NT2/D1 (cell line): Measurements from ENCODE around the gene C4orf54.

Experiments
- SUZ12 ChIP-seq: IDR thresholded peaks from 2 replicates; pipeline ENCODE4 v1.6.1; 2011; ENCODE audit not compliant: insufficient read length, insufficient read depth; ENCODE audit errors: extremely low read depth
- YY1 ChIP-seq: IDR thresholded peaks from 2 replicates; pipeline ENCODE4 v1.6.1; 2011; ENCODE audit not compliant: insufficient read length, insufficient read depth

DNA sequence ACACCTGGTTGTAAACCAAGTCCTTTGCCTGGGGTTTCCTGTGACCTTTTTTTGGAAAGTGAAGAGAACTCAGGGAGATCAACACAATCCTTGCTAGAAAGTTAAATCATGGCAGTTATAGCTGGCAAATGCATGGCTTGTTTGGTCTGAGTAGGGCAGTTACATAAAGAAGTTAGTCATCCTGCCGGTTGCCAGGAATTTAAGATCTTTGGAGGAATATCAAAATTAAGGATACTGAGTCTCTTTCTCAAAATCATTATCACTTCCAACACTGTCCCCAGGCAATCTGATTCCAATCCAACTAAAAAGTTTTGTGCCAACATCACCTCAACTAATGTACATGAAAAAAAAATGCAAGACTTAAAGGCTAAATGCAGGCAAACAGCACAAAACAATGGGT is 40.3 kb downstream of the C4orf54 start:
- TF ChIP-seq YY1 (no peak), SUZ12 (no peak)
